Memory B cell (primary cell): ENCODE data around the gene HNF4A.

Experiments
- ATAC-seq: fragments of 150-1000 bp; cut with Tn5 transposase; 2 replicates; pipeline ENCODE4 v1.10.0; 2021; ENCODE audit warnings: low read depth, mild to moderate bottlenecking, moderate library complexity
- DNase-seq, 2 donors: peaks; one replicate each; pipeline ENCODE4 v3.0.0; 2022; ENCODE audit warnings: low spot score in 2 of 2
- H3K27ac Mint-ChIP-seq: one replicate; pipeline ENCODE4 v1.8.0; 2022; ENCODE audit warnings: mild to moderate bottlenecking, moderate library complexity, mixed read lengths
- H3K27me3 Mint-ChIP-seq: one replicate; pipeline ENCODE4 v1.8.0; 2022; ENCODE audit warnings: mixed read lengths
- H3K36me3 Mint-ChIP-seq: one replicate; pipeline ENCODE4 v1.8.0; 2022; ENCODE audit warnings: mild to moderate bottlenecking, mixed read lengths
- H3K4me1 Mint-ChIP-seq: one replicate; pipeline ENCODE4 v1.8.0; 2022; ENCODE audit warnings: mixed read lengths
- H3K4me3 Mint-ChIP-seq: one replicate; pipeline ENCODE4 v1.8.0; 2022; ENCODE audit warnings: mild to moderate bottlenecking, moderate library complexity, mixed read lengths
- H3K9me3 Mint-ChIP-seq: one replicate; pipeline ENCODE4 v1.8.0; 2022; ENCODE audit warnings: mixed read lengths

Gene HNF4A

GRCh38 chr20:44357555-44358125 lies 2.1 kb downstream of the HNF4A start:
- DNase-seq (no peak), ATAC-seq (no peak)
- Mint-ChIP-seq H3K36me3 (peaks cover 2% of the 10 kb centered on the region), H3K4me1 (no peaks in the 10 kb centered on the region), H3K27ac (no peak overlapping the region), H3K9me3 (peaks cover 1% of the 10 kb centered on the region), H3K27me3 (peaks cover 11% of the 10 kb centered on the region), H3K4me3 (no peak overlapping the region)

- peaks cover 2% of the 10 kb centered on the region for H3K36me3 Mint-ChIP-seq
- no peak for DNase-seq
- H3K27ac Mint-ChIP-seq: no peak overlapping the region
- H3K9me3 Mint-ChIP-seq: peaks cover 1% of the 10 kb centered on the region
- H3K4me3 Mint-ChIP-seq: no peak overlapping the region
- H3K27me3 Mint-ChIP-seq: peaks cover 11% of the 10 kb centered on the region
- H3K4me1 Mint-ChIP-seq: no peaks in the 10 kb centered on the region
- no peak for ATAC-seq
These were observed 3.3 kb downstream of the HNF4A start for GRCh38 chr20:44358776-44359175.

DNA sequence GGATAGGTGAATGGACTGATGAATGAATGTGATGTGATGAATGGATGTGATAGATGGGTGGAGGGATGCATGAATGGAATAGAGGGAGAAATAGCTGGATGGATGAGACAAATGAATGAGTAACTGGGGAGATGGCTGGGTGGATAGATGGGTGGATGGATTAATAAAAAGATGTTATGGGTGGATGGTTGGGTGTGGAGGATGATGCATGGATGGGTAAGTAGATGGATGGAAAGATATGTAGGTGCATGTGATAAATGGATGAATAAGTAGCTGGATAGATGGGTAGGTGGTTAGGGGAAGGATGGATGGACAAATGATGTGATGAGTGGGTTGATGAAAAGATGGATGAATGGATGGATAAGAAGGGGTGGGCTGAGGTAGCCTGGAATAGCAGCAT lies 4.7 kb downstream of the HNF4A start:
- Mint-ChIP-seq H3K36me3 (no peaks in the 10 kb centered on the region), H3K9me3 (peaks cover 1% of the 10 kb centered on the region), H3K27ac (no peak overlapping the region), H3K4me1 (no peaks in the 10 kb centered on the region), H3K4me3 (no peak overlapping the region), H3K27me3 (peaks cover 7% of the 10 kb centered on the region)
- no peak for ATAC-seq
- DNase-seq: no peak

DNA sequence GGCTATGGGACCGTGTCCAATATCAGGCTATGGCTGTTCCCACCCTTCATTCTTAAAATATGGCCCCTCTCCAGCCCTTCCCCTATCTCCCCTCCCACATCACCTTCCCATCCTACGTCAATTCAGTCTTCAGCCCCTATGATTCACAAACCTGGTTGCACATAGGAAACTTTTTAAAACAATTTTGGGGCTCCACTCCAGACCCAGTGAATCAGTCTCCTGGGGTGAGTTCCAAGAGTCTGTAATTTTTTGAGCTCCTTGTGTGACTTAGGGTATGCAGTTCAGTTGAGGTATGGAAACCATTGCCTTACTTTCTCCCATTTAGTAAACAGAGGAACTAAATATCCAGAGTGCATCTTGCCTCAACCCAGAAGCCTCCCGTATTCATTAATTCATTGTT lies 5.5 kb downstream of the HNF4A start:
- ATAC-seq: no peak
- DNase-seq: no peak
- no peak overlapping the region for H3K27ac Mint-ChIP-seq

DNA sequence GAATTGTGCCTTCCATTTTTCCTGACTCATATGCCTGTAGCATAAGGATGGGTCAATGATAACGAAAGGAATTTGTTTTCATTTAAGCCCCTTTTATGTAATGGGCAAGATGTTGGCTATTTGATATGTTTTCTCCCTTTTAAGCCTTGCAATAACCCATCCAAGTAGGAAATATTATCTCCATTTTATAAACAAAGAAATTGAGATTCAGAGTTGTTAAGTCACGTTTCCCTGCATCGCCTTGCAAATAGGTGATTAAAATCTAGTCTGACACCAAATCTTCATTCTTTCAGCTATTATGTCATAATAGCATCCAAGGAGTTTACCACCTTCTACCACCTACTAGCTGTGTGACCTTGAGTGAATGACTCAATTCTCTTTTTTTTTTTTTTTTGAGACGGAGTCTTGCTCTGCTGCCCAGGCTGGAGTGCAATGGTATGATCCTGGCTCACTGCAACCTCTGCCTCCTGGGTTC lies 7.0 kb downstream of the HNF4A start:
- Mint-ChIP-seq H3K9me3 (peaks cover 1% of the 10 kb centered on the region), H3K4me1 (no peaks in the 10 kb centered on the region), H3K27me3 (peaks cover 5% of the 10 kb centered on the region), H3K27ac (no peak overlapping the region), H3K36me3 (no peaks in the 10 kb centered on the region), H3K4me3 (no peak overlapping the region)
- DNase-seq (no peak), ATAC-seq (no peak)

More for the DNA sequence above, 5.5 kb downstream of the HNF4A start:
- no peaks in the 10 kb centered on the region for H3K4me1 Mint-ChIP-seq
- no peak overlapping the region for H3K4me3 Mint-ChIP-seq
- no peaks in the 10 kb centered on the region for H3K36me3 Mint-ChIP-seq
- peaks cover 5% of the 10 kb centered on the region for H3K27me3 Mint-ChIP-seq
- peaks cover 1% of the 10 kb centered on the region for H3K9me3 Mint-ChIP-seq

DNA sequence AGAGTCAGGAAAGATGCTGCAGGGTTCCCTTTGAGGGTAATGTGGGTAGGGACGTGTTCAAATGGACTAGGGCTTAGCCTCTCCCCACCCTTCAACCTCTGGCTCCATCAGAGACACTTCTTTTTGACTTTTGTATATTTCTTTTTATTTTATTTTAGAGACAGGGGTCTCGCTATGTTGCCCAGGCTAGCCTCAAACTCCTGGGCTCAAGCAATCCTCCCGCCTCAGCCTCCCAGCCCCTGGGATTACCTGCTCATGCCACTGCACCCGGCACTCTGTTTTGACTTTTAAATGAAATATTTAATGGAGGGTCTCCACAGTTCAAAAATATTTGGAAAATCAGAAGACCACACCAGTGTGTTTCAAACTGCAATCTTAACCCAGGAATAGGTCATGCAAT lies 8.6 kb downstream of the HNF4A start:
- Mint-ChIP-seq H3K4me3 (no peak overlapping the region), H3K4me1 (no peaks in the 10 kb centered on the region), H3K27me3 (peaks cover 5% of the 10 kb centered on the region), H3K27ac (no peak overlapping the region), H3K9me3 (peaks cover 1% of the 10 kb centered on the region), H3K36me3 (no peaks in the 10 kb centered on the region)
- no peak for DNase-seq
- no peak for ATAC-seq

DNA sequence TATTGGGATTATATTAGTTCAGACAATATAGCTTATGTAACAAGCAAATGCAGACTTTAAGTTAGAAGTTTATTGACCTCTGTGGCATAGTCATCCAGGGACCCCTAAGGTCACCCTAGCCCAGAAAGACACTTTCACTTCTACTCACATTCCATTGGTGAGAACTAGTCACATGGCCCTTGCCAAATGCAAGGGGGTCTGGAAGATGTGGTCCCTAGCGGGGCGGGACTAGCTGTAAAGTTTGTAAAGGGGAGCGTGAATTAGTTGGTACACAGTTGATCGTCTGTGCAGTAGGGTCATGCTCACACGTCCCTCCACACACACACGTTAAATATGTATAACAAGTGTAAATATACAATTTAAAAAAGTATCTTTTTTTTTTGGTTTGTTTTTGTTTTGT lies 9.3 kb downstream of the HNF4A start:
- H3K4me1 Mint-ChIP-seq: no peaks in the 10 kb centered on the region
- peaks cover 5% of the 10 kb centered on the region for H3K27me3 Mint-ChIP-seq
- ATAC-seq (no peak), DNase-seq (no peak)
- no peaks in the 10 kb centered on the region for H3K36me3 Mint-ChIP-seq
- no peak overlapping the region for H3K27ac Mint-ChIP-seq
- peaks cover 1% of the 10 kb centered on the region for H3K9me3 Mint-ChIP-seq
- H3K4me3 Mint-ChIP-seq: no peak overlapping the region

DNA sequence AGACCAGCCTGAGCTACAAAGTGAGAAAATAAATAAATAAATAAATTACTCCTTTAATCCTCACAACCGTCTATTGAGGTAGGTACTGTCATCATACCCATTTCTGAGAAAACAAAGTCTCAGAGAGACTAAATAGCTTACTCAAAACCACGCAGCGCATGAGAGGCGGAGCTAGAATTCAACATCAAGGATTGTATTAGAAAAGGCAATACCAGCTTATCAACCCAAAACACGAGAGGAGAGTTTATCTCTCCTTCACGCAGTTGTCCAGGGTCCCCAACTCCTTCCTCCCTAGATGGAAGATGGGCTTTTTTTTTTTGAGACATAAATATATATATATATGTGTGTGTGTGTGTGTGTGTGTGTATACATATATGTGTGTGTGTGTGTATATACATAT lies 12.2 kb downstream of the HNF4A start:
- Mint-ChIP-seq H3K4me1 (no peaks in the 10 kb centered on the region), H3K36me3 (no peaks in the 10 kb centered on the region), H3K4me3 (no peak overlapping the region), H3K9me3 (no peaks in the 10 kb centered on the region), H3K27ac (no peak overlapping the region), H3K27me3 (no peaks in the 10 kb centered on the region)
- no peak for DNase-seq
- no peak for ATAC-seq

- H3K27me3 Mint-ChIP-seq: no peaks in the 10 kb centered on the region
- no peaks in the 10 kb centered on the region for H3K4me1 Mint-ChIP-seq
- no peak overlapping the region for H3K4me3 Mint-ChIP-seq
- ATAC-seq (no peak), DNase-seq (no peak)
- H3K36me3 Mint-ChIP-seq: no peaks in the 10 kb centered on the region
- no peaks in the 10 kb centered on the region for H3K9me3 Mint-ChIP-seq
- no peak overlapping the region for H3K27ac Mint-ChIP-seq
These were observed 15.2 kb downstream of the HNF4A start for GRCh38 chr20:44370639-44371218.

- Mint-ChIP-seq H3K27ac (no peak overlapping the region), H3K36me3 (no peaks in the 10 kb centered on the region), H3K4me3 (no peak overlapping the region), H3K4me1 (peaks cover 2% of the 10 kb centered on the region), H3K9me3 (no peaks in the 10 kb centered on the region), H3K27me3 (peaks cover 13% of the 10 kb centered on the region)
- ATAC-seq: no peak
- DNase-seq: no peak
These were observed 27.1 kb downstream of the HNF4A start for GRCh38 chr20:44382641-44383040.

DNA sequence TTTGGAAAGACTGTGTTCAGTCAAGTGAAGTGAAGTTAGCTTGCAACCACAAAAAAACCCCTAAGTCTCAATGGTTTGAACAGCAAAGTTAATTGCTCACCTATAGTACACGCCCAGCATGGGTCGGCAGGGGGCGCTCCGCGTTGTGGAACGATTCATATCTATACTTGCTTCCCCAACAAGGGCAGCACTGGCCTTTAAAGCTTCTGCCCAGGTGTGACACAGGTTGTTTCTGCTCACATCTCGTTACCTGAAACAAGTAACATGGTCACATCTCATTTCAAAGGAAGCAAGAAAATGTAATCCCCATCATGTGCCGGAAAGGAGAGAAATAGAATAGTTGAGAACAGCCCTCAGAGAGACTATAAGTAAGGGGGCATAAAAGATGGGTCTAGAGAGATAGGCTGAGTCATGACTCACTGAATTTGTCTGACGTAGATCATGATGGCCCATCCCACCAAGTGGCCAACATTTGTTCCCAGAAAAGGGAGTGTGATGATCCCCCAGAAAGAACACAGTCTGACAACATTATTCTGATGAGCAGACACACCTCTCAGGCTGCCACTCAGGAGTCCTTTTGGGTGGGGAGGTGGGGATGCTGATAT lies 29.0 kb downstream of the HNF4A start:
- Mint-ChIP-seq H3K27ac (no peak overlapping the region), H3K4me3 (no peak overlapping the region), H3K4me1 (peaks cover 5% of the 10 kb centered on the region), H3K36me3 (no peaks in the 10 kb centered on the region), H3K9me3 (no peaks in the 10 kb centered on the region), H3K27me3 (peaks cover 12% of the 10 kb centered on the region)
- peak; percentile 69 to 79 for DNase-seq
- peak; percentile 78 for ATAC-seq

GRCh38 chr20:44388466-44389023 lies 33.0 kb downstream of the HNF4A start:
- DNase-seq: peak; percentile 49 to 54
- Mint-ChIP-seq H3K36me3 (no peaks in the 10 kb centered on the region), H3K4me1 (peaks cover 5% of the 10 kb centered on the region), H3K9me3 (no peaks in the 10 kb centered on the region), H3K27ac (no peak overlapping the region), H3K4me3 (no peak overlapping the region), H3K27me3 (peaks cover 14% of the 10 kb centered on the region)
- peak; percentile 77 for ATAC-seq

DNA sequence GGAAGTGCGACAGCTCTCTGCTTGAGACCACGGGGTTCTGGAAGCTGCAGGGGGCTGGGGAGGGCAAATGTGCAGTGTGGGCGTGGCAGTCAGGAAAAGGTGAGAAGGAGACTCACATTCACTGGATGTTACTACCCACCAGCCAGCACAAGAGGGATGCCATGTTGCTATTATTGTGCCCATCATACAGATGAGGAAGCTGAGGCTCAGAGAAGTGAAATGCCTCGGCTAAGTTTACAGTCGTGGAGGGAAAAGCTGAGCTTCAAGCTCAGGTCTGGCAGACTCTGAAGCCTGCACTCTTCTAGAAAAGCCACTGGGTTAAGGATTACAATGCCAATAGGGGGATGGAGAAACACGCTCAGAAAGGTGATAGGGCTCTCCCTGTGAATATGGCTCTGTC lies 34.4 kb downstream of the HNF4A start:
- no peak for DNase-seq
- Mint-ChIP-seq H3K4me1 (peaks cover 3% of the 10 kb centered on the region), H3K4me3 (no peak overlapping the region), H3K27me3 (peaks cover 16% of the 10 kb centered on the region), H3K9me3 (no peaks in the 10 kb centered on the region), H3K36me3 (no peaks in the 10 kb centered on the region), H3K27ac (no peak overlapping the region)
- ATAC-seq: no peak

DNA sequence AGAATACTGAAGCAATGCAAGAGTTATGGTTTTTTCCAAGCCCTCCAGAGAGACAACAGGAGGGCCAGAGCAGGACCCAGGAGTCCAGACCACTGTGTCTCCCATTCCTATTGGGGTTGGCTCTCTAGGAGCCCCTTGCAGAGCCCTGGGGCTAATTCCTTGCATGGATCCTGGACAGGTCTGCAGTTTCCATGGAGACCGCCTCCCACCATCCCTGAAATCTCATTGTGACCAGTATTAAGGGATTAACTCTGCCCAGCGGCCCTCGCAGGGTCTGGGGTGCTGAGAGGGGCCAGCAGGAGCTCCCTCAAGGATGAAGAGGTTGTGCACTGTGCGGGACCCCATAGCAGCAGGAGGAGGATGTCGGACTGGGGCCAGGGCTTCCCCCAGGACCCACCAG lies 34.8 kb downstream of the HNF4A start:
- Mint-ChIP-seq H3K4me3 (no peak overlapping the region), H3K9me3 (no peaks in the 10 kb centered on the region), H3K27me3 (peaks cover 16% of the 10 kb centered on the region), H3K27ac (no peak overlapping the region), H3K4me1 (peaks cover 3% of the 10 kb centered on the region), H3K36me3 (no peaks in the 10 kb centered on the region)
- no peak for ATAC-seq
- DNase-seq: no peak
